Measurements from ENCODE around the gene SCFD1.

DNA sequence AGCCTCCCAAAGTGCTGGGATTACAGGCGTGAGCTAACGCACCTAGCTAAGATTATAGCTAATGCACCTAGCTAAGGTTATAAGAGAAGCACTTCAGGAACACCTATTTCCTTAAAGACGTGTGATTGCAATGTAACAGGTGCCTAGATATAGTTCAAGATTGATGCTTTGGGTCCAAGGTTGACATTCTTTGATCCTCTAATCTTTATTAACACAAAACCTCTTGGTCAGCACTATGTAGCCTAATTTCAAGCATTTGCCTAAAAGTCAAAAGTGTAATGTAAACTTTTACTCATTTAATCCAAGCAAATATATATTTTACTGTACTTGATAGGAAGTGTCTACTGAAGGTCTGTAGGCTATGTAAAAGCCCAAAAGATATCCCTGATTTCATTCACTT lies 36.5 kb downstream of the SCFD1 start:
- TF ChIP-seq ARNT (IDR thresholded peaks at IDR 0.05) (no peak), BHLHE40 (IDR thresholded peaks at IDR 0.05; ENCODE audit: borderline replicate concordance) (no peak), FOXK2 (IDR thresholded peaks at IDR 0.05) (no peak), ZNF384 (IDR thresholded peaks at IDR 0.05) (no peak), SP1 (IDR thresholded peaks at IDR 0.05) (no peak)
